GM12892 (cell line): Measurements from ENCODE around the gene CIAO2A.

ENCODE experiments used
- POLR2A ChIP-seq: IDR thresholded peaks from 2 replicates; pipeline ENCODE4 v1.6.1; 2011; ENCODE audit warnings: low read depth, low read length, control low read depth
- POLR2AphosphoS5 ChIP-seq: IDR thresholded peaks from 2 replicates; pipeline ENCODE4 v1.6.1; 2011; ENCODE audit warnings: low read depth, low read length, control low read depth
- TAF1 ChIP-seq: IDR thresholded peaks from 2 replicates; pipeline ENCODE4 v1.6.1; 2011; ENCODE audit warnings: low read depth, mild to moderate bottlenecking, control low read depth, low read length, borderline replicate concordance

GRCh38 chr15:64137226-64137833 is 43.7 kb upstream of the CIAO2A start:
- TF ChIP-seq POLR2AphosphoS5 (no peak), POLR2A (no peak), TAF1 (no peak)
